ENCODE results near the gene CSF1.

Gene CSF1

DNA sequence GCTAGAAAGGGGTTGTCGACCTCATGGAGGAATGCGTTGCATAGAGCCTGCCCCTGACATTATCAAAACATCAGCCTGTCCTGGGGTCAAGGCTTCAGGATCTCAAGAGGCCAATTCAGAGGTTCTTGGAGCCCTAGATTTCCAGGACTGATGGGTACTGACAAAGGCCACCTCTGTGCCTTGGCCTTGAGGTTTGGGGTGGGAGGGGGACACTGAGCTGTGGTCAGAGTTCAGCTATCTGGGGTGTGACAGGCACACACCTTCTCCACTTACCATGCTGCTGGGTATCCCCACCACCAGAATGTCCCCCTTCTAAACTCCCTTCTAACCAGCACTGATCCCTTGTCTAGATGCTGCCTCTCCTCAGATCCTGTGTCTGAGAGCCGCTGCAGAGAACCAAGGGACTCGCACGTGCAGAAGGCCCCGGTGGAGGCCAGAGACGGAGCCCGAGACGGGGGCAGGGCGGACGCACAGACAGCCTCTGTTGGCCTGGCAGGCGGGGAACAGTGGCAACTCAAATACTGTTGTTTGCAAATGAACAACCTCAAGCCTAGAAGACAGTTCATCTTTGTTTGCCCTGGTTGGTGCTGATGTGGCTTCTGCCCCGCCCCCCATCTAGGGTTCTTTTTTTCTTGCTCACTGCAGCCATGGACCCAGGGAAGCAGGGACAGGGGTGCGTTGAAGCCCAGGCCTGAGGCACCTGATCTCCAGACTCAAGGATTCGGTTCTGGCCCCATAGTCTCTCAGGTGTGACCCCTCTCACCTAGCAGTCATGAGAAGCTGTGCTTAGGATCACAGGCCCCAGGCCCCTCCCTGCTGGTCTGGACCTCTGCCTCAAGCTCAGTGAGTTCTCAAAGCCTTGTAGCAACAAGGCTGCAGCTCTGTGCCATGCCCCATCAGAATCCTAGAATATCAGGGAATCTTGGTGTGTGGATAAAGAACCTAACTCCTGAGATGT, 28.1 kb upstream of the CSF1 start:
- no peak for DNase-seq (ENCODE audit: low spot score)

DNA sequence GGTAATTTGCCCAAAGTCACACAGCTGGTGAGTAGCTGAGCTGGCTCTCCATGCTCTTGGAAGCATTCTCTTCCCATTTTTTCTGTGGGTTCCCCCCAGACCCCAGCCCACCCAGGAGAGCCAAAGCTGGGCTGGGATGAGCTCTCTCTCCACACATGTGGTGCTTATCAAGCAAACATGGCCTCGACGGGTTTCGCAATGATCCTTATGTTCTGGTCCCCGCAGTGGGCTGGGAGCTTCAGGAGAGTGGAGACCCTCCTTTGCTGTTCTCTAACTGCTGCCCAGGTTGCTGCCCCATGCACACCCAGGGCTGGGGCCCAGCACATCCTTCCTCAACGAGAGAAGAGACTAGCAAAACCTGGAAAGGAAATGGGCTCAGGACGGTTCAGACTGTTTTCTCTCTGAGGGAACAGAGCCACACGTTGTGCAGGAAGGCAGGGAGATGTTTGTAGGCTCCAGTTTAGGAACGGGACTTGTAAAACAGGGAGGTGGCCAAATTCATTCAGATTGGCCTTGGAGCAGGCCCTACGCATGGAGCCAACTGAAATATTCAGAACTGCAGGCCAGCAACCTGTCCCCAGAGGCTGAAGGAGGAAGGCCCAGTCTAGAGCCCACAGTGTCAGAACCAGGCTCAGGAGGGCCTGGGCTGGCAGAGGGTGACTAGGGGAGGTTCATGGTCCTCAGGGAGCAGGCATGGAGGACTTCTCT, 27.2 kb upstream of the CSF1 start:
- DNase-seq (ENCODE audit: low spot score), result no peak

DNA sequence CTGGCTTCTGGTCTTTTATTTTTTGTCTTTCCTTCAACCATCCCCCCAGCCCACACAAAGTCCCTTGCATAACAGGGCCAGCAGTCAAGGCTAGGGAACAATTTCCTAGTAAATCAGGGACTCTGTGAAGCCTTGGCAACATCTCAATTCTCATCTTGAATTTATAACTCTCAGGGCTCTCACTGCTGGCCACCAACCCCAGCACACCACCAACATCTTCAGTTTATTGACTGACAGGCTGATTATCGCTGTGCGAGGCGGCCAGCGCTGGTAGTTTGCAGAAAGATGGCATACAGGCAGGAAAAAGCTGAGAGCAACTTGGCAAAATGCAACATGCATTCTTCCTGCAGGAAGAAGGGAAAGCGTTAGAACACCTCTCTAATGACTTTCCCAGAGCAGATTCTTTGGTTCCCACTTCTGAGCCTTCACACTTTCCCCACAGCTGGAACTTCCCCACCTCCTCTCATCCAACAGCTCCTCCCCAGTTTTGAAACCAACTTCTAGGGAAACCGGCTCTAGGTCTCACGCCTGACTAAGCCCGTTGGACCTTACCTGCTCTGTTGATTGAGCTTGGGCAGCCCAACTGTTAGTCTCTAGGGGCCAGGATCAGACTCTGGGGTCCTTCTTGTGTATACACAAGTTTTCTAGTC, 26.3 kb upstream of the CSF1 start:
- DNase-seq (ENCODE audit: low spot score), result no peak

DNA sequence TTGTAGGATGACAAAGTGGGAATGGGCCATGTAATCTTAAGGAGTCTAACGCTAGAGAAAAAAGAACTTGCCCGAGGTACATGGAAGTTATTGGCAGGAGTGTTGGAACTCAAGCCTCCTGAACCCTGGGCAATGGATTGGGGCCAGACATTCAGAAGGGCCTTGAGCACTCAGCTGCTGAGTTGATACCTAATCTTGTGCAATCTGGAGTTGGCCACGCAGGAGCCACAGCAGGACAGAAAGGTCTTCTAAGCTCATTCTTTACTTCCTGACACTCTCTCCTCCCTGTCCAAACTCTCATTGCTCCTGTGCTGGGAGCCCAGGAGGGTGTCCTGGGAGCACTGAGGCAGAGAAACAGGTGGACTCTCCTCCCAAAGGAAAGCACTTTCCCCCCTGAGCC, 25.1 kb upstream of the CSF1 start:
- no peak for DNase-seq (ENCODE audit: low spot score)

DNA sequence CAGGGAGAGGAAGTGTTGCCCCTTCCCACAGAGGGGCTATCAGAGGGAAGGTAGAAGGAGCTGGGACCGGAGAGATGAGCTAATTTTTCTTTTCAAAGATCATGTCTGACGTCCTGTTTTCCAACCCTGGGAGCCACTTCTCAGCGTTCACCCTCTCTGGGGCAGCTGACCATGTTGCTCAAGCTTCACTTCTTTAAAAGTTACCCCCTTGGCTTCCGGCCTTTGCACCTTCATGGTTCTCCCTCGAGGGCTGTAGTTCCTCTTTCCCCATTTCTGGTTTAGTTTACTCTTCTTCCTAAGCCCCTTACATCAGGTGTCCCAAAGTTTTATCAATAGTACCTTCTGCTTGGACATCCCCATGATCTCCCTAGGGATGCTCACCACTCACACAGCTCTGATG, 23.8 kb upstream of the CSF1 start:
- no peak for DNase-seq (ENCODE audit: low spot score)

DNA sequence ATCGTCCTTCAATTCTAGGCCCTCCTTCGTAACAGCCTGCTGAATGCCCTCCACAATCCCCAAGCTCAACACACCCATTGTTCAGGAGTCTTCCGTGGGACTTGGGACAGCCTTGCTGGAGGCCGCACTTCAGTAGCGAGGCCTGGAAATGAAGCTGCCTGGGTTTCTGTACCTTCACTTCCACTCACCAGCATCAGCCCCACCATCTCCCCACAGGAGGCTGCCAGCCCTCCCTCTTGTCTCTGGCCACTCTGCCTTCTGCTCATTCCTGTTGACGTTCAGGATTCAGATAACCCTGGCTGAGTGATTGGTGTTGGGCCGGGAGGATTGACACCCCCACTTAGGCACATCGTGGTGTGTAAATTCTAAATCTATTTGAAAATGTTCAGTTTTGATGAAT, 23.4 kb upstream of the CSF1 start:
- DNase-seq (ENCODE audit: low spot score), result no peak

DNA sequence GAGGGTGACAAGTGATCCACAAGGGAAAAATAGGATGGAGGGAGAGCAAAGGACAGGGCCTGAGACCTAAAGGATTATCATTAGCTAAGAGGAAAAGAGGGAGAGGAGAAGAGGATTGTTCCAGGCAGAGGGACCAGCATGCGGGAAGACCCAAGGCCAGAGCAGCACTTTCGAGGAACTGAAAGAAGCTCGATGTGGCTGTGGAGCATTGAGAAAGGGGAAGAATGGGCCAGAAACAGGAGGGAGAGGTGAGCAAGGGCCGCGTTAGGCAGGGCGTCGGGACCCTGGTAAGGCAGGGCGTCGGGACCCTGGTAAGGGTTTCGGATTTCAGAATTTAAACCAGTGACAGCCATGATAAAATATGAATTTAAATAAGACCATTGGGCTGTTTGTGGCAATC, 22.8 kb upstream of the CSF1 start:
- DNase-seq (ENCODE audit: low spot score), result no peak

DNA sequence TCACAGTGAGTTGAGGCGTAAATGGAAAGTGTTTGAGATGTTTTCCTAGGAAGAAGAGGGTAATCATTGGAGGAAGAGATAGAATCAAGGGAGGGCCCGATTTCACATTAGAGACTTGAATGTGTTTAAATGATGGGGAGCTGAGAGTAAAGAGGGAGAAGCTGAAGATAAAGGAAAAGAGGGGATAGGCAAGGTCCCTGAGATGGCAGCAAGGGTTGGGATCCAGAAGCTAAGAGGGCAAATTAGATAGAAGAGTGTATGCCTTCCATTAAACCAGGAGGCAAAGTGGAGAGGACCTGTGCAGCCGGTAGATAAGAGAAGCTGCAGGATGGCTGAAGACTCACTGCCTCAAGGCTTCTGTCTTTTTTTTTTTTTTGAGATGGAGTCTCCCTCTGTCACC, 21.6 kb upstream of the CSF1 start:
- no peak for DNase-seq (ENCODE audit: low spot score)

DNA sequence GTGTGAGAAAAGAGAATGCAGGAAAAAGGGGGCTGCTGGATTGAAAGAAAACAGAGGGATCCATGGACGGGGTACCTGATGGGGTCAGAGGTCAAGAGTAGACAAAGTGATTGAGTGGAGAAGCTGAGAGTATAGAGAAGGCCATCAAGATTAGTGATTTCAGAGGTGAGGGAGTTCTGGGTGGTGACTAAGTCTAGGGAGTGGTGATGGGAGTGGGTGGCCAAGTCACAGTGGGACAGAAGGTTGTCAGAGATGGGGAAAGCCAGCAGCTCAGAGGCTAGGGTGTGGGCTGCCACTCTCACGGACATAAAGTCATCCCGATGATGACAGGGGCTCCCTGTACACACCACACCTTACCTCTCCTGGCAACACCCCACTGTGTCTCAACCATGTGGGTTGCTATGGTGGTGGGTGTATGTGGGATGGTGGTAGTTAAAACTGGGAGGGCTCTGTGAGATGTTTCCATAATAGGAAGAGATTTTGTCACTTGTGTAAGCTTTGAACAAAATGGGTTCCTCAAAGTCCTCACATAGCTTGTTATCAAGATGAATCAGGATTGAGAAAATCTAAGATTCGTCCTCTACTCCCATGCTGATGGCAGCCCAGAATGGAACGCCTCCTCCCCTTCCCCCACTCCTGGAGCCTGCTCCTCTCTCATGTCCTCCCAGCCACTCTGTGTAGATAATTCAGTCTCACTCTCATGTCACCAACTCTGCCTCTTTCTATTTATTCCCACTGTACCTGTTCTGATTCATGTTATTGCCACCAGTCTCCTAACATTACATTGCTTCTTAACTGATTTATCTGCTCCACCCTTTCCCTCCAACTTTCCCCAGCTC, 20.3 kb upstream of the CSF1 start:
- no peak for DNase-seq (ENCODE audit: low spot score)

DNA sequence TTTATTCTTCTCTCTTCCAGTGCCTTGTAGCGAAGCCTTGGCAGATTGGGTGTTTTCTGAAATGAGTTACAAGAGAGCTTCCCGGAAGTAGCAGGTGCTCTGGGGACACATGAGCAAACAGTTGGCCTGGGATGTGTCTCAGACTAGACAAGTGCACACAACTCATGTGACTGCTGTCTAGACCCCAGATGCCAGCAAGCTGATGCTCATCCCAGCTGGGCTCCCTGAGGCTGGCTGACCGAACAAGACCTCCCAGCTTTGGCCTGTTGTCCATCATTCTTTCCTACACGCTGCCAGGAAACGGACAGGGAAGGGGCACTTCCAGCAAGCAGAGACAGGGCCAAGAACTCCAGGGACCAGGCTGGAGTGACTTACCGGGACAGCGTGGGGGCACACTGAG, 18.7 kb upstream of the CSF1 start:
- no peak for DNase-seq (ENCODE audit: low spot score)

DNA sequence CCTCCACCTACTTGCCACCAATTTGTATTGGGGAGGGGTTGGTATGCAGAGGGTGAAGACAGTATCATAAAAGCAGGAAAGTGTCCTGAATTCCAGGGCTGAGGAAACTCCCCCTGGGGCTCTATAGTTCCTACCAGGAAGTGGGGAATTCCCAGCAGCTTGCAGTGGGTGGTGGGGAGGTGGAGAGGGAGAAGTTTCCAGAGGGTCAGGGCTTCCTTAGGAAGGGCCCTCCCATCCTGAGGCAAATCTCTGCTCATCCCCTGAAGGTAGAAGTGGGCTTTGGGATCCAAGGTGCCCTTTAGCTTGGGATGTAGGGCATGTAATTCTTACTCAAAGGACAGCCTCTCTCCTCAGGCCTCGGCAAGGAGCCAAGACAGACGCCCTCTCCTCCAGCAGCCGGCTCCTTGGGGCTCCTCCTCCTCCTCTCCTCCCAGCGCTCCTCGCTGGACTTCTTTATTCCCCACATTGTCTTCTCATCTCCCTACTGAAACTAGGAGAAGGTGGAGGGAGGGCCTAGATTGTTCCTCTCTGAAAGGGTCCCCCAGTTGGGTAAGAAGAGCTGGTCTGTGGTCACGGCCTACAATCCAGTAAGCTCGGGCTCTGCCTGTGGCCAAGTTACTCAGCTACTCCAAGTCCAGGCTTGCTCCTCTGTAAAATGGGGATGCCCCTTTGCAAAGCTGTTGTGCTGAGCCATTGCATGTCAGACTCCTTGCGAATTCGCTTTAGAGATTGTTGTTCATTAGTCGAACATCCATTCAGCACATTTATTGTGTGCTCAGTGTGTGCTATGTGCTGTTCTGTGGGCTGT, 17.9 kb upstream of the CSF1 start:
- no peak for DNase-seq (ENCODE audit: low spot score)

DNA sequence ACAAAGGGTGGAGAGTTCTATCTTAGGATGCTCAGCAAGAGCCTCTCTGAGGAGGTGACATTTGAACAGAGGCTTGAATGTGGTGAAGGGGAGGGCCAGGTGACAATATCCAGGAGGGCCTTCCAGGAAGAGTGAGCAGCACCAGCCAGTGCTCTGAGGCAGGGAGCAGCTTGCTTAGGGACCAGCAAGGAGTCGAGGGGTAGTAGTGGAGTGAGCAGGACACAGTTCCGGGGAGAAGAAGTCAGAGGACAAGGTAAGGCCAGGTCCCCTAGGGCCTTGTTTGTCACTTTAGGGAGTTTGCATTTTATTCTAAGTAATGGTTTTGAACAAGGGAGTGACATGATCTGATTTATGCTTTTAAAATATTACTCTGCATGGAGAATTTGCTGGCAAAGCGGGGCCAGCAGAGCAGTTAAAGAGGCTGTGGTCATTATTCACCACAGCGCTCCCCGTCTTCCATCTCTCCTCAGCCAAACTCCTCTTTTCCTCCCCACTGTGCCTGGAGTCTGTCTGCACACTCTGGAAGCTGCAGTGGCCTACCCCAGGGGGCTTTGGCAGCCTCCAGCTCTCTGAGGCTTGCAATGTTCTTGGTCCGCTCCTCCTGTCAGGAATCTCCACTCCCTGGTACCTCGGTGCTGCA, 17.0 kb upstream of the CSF1 start:
- no peak for DNase-seq (ENCODE audit: low spot score)

DNA sequence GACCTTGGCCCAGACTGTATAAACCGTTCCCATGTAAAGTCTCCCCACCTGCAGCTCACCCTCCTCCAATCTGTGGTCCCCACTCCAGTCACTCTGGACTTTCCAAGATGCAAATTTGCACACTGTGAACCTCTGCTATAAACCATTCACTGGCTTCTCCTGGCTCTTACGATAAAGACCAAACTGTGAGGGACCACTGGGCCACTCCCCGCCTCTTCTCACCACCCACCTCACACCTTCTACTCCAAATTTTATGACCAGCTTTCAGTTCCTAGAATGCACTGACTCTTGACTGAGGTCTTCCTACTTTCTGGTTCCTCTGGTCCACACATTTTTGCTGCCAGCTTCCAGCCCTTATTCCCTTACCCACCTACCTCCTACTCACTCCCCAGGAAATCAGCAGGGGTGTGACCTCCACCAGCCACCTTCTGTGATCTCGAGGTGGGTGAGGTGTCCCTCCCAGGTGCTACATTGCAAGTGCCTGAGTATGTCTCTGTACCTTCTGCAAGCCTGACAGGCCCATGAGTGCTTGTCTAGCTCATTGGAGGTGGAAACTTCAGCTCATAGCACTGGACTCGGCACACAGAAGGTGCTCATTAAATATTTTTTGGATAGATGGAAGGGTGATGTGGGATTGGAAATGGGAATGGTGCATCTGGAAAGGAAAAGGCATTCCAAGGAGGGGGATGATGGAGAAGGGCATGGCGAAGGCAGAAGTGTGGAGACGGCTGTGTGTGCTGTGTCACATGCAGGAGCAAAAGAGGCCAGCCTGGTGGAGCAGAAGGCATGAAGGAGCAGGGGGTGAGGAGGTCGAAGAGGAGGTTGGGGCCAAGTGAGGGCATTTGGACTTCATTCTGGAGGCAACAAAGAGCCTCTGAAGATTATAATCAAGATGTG, 15.6 kb upstream of the CSF1 start:
- no peak for DNase-seq (ENCODE audit: low spot score)

DNA sequence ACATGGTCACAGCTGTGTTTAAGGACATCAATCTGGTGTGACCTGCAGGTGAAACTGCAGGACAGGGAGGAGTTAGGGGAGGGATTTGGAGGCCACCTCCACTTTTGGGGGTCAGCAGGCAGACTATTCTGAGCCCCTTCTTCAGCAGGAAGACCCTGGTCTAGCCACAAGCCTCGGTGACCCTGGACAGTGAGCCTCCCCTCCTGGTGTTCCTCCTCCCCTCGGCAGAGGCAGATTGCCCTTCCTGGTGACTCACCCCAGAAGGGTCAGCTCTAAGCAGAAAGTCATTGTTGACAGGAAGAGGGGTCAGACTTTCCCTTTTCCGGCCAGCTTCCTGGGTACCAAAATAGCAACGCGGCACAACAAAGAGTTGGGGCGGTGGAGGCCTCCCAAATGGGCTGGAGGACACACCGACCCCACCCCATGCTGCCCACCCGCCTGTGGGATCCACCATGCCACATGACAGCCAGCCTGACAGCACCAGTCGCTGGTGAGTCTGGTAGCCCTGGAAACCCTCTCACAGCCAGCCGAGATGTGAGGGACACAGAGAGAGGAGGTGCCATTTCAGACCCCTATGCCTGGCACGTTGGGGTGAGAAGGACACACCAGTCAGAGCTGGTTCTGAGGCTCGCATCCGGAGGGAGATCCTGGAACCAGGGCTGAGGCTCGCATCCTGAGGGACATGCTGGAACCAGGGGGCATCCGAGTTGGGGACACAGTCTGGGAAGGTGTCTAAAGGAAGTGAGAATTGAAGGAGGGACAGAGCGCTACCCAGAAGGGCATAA, 14.7 kb upstream of the CSF1 start:
- no peak for DNase-seq (ENCODE audit: low spot score)

DNA sequence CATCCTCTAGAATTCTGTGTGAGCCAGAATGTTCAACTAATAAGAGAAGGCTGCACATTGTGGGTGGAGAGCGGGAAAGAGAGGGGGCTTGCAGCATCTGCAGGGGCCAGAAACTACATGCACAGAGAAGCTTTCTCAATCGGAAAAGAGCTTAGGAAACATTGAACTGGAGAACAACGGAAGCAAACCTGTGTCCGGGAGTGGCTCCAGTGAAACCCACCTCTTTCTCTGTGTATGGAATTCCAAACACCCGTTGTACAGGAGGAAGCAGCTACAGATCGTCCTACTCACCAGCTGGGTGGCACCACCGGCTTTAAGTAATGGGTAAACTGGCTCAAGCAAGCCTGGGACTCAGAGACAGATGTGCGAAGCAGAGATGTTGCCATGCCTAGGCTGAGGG, 14.0 kb upstream of the CSF1 start:
- no peak for DNase-seq (ENCODE audit: low spot score)

DNA sequence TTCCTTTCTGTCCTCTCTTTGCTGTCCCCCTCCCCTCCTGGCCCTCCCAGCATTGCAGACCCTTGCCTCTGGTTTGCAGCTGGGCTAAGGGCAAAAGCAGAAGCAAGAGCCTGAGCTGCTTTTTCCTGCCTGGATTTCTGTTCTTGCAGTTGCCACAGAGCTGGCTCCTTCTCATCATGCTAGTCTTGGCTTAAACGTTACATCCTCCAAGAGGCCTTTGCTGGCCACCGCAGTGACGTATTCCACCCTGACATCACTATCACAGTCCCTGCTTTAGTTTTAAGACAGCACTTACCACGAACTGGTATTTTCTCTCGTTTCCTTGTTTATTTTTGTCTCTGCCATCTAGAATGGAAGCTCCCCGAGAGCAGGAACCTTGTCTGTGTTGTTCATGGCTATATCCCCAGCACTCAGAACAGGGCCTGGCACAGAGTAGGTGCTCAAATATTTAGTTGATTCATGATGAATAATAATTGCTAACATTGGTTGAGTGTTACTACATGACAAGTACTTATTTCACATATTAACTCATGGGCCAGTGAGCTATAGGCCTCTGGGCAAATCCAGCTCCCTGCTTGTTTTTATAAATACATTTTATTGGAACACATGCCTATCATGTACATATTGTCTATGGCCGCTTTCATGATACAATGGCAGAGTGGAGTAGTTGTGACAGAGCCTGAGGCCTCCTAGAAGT, 13.2 kb upstream of the CSF1 start:
- no peak for DNase-seq (ENCODE audit: low spot score)

DNA sequence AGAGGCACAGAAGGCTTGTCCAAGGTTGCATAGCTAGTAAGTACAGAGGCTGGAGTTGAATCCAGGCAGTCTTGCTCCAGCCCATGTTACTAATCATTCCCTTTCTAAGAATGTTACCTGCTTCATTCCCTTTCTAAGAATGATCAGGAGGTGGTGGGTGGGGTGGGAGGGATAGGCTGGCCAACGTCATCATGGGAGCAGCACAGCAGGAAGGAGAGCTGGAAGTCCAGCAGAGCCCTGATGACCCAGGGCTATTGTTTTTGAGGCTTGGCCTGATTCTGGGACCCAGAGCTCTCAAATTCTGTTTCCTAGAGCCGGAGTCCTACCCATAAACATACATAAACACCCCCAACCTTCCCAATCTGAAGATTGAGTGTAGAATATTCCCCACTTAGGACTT, 11.8 kb upstream of the CSF1 start:
- DNase-seq (ENCODE audit: low spot score), result no peak

DNA sequence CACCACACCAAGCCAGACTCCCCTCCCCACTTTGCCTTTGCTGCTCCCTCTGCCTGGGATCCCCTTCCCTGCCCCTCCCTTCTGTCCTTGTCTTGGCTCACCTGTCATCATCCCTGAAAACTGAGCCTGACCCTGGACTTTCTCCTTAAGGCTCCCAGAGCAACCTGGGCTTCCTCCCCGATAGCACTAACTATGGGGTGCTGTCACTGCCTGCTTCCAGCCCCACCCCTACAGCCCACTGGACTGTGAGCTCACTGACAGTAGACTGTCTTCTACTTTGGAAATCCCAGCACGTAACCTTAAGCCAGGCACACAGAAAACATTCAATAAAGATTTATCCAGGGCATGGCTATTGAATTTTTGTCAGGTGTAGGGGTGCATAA, 9.5 kb upstream of the CSF1 start:
- DNase-seq (ENCODE audit: low spot score), result no peak
